Activated CD4-positive, alpha-beta T cell treated with anti-CD3 and anti-CD28 coated beads, Interleukin-2, amount 10 ng/mL, durations not matched to agents 24 days and 14 days (primary cell): Measurements from ENCODE around the gene TRAPPC2L. TPM values are rescaled to one million over a fixed set of nuclear protein-coding genes. Genes with fewer than 3 reads are reported as not detected.

Experiments used
- DNase-seq: peaks from one replicate; pipeline ENCODE4 v3.0.0; 2022
- H3K27ac Mint-ChIP-seq: one replicate; pipeline ENCODE4 v1.8.0; 2022; ENCODE audit warnings: mild to moderate bottlenecking, mixed read lengths
- H3K27me3 Mint-ChIP-seq: one replicate; pipeline ENCODE4 v1.8.0; 2022; ENCODE audit warnings: mixed read lengths
- H3K36me3 Mint-ChIP-seq: one replicate; pipeline ENCODE4 v1.8.0; 2022; ENCODE audit warnings: low read depth, mild to moderate bottlenecking, mixed read lengths
- H3K4me1 Mint-ChIP-seq: one replicate; pipeline ENCODE4 v1.8.0; 2021; ENCODE audit warnings: mixed read lengths
- H3K4me3 Mint-ChIP-seq: one replicate; pipeline ENCODE4 v1.8.0; 2022; ENCODE audit warnings: mild to moderate bottlenecking, moderate library complexity, mixed read lengths
- H3K9me3 Mint-ChIP-seq: one replicate; pipeline ENCODE4 v1.8.0; 2021; ENCODE audit warnings: mixed read lengths
- intact Hi-C: fragments of 100-400 bp; cut with micrococcal nuclease; formaldehyde crosslinking; loops from one replicate; pipeline ENCODE4 v1.15.1; 2023
- total RNA-seq: library from RNA; stranded (reverse); gene quantifications from 2 replicates; pipeline ENCODE4 v1.2.3, GENCODE V29; 2022

The TRAPPC2L gene
- 62.1 and 67.1 TPM in 2 replicates for total RNA-seq

GRCh38 chr16:88856828-88857727, at the start of gene TRAPPC2L, which contains the start of gene GALNS:
Gene TRAPPC2L, plus strand, starts transcription at chr16:88857127. Its CDS starts 24 bp downstream, at chr16:88857151.
Gene GALNS, minus strand, starts transcription at chr16:88856947. Its CDS starts 70 bp downstream, at chr16:88856877.
- DNase-seq, result peak; percentile 100
- Mint-ChIP-seq H3K36me3 (peaks cover 22% of the 10 kb centered on the region), H3K27me3 (no peaks in the 10 kb centered on the region), H3K9me3 (no peaks in the 10 kb centered on the region), H3K4me3 (peak within 1 kb of the TSS; percentile 99), H3K27ac (peak within 1 kb of the TSS; percentile 94), H3K4me1 (peaks cover 19% of the 10 kb centered on the region)
- intact Hi-C loops, result loop anchor here (1.0 kb wide), 4 partner anchors 41 to 359 kb away; no protein-coding TSS in a partner anchor

DNA sequence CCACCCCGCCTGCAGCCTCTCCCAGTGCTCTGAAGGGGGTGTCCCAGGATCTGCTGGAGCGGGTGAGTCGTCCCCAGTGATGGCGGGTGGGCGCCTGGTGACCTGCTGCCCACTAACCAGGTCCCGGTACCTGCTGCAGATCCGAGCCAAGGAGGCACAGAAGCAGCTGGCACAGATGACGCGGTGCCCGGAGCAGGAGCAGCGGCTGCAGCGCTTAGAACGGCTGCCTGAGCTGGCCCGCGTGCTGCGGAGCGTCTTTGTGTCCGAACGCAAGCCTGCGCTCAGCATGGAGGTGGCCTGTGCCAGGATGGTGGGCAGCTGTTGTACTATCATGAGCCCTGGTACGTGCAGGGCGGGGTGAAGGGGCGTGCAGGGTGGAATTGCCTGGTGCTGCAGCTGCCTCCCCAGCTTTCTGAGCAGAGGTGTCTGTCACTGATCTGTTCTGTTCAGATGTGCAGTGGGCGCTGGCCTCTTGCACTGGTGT, 49.7 kb upstream of the TRAPPC2L start:
- intact Hi-C loops, result no loop called here
- H3K27ac Mint-ChIP-seq, result no peak overlapping the region
- H3K36me3 Mint-ChIP-seq, result peaks cover 45% of the 10 kb centered on the region
- H3K4me1 Mint-ChIP-seq, result peaks cover 13% of the 10 kb centered on the region
- peak; percentile 63 for DNase-seq
- H3K9me3 Mint-ChIP-seq, result no peaks in the 10 kb centered on the region
- peak overlapping the region; percentile 48 for H3K4me3 Mint-ChIP-seq
- no peaks in the 10 kb centered on the region for H3K27me3 Mint-ChIP-seq

- Mint-ChIP-seq H3K9me3 (no peaks in the 10 kb centered on the region), H3K27ac (no peak overlapping the region), H3K4me1 (peaks cover 15% of the 10 kb centered on the region), H3K27me3 (no peaks in the 10 kb centered on the region), H3K4me3 (peak overlapping the region; percentile 48), H3K36me3 (peaks cover 45% of the 10 kb centered on the region)
- no peak for DNase-seq
- intact Hi-C loops, result no loop called here
Observed at GRCh38 chr16:88807626-88808453, 49.1 kb upstream of the TRAPPC2L start.

- Mint-ChIP-seq H3K36me3 (peaks cover 44% of the 10 kb centered on the region), H3K27me3 (no peaks in the 10 kb centered on the region)
Observed at GRCh38 chr16:88809068-88809675, 47.8 kb upstream of the TRAPPC2L start.

GRCh38 chr16:88809676-88810165, 47.2 kb upstream of the TRAPPC2L start:
- Mint-ChIP-seq H3K27ac (peak overlapping the region; percentile 95), H3K9me3 (no peaks in the 10 kb centered on the region), H3K4me3 (peak overlapping the region; percentile 89), H3K4me1 (peaks cover 15% of the 10 kb centered on the region), H3K27me3 (no peaks in the 10 kb centered on the region), H3K36me3 (peaks cover 39% of the 10 kb centered on the region)
- intact Hi-C loops, result loop anchor here (5.0 kb wide), 1 partner anchor 408 kb away; the partner anchor contains the start of gene ZNF778
- peak; percentile 63 for DNase-seq

More at GRCh38 chr16:88809068-88809675, 47.8 kb upstream of the TRAPPC2L start:
- H3K4me1 Mint-ChIP-seq, result peaks cover 15% of the 10 kb centered on the region
- peak; percentile 64 for DNase-seq
- peak overlapping the region; percentile 57 for H3K27ac Mint-ChIP-seq
- peak overlapping the region; percentile 89 for H3K4me3 Mint-ChIP-seq
- intact Hi-C loops, result no loop called here
- no peaks in the 10 kb centered on the region for H3K9me3 Mint-ChIP-seq

DNA sequence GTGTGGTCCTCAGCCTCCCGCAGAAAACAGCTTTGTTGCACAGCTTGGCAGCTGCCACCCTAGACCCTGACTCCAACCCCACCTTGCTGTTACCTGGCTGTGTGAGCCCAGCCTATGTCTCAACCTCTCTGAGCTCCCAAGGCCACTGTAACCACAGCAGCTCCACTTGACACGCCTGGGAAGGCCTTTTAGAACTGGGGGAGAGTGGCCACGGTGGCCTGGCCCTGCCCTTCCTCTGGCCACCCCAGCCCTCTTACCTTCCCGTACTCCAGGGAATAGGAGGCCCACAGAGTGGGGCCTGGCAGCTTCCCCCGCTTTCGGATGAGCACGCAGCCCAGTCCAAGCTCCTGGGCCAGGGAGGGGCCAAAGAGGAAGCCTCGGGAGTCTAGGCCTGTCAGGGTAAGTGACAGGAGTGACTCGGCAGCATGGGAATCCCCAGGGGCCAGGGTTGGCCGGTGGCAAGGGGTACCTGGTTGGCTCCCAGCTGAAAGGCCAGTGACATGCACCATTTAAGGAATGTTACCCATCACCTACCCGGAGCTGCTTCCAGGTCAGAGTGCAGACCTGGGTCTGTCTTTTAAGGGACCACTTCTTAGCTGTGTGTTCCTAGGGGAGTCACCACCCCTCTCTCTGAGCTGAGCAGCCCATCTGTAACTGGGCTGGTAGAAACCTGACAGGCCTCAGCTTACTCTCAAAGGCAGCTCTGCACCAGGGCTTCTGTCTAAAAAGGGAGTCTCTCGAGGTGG, 46.6 kb upstream of the TRAPPC2L start:
- Mint-ChIP-seq H3K36me3 (peaks cover 39% of the 10 kb centered on the region), H3K27me3 (no peaks in the 10 kb centered on the region), H3K27ac (peak overlapping the region; percentile 95), H3K4me1 (peaks cover 15% of the 10 kb centered on the region), H3K4me3 (peak overlapping the region; percentile 89), H3K9me3 (no peaks in the 10 kb centered on the region)
- peak; percentile 75 for DNase-seq
- intact Hi-C loops, result loop anchor here (5.0 kb wide), 1 partner anchor 407 kb away; the partner anchor contains the start of gene ZNF778

GRCh38 chr16:88810912-88811768, 45.8 kb upstream of the TRAPPC2L start:
- Mint-ChIP-seq H3K9me3 (no peaks in the 10 kb centered on the region), H3K27me3 (no peaks in the 10 kb centered on the region), H3K4me3 (peak overlapping the region; percentile 89), H3K36me3 (peaks cover 35% of the 10 kb centered on the region), H3K27ac (peak overlapping the region; percentile 95), H3K4me1 (peaks cover 15% of the 10 kb centered on the region)
- intact Hi-C loops, result loop anchor here (5.0 kb wide), 1 partner anchor 406 kb away; the partner anchor contains the start of gene ZNF778
- peak; percentile 93 for DNase-seq

- Mint-ChIP-seq H3K9me3 (no peaks in the 10 kb centered on the region), H3K27ac (peak within 1 kb of the TSS; percentile 95), H3K27me3 (no peaks in the 10 kb centered on the region), H3K4me1 (peaks cover 15% of the 10 kb centered on the region), H3K36me3 (peaks cover 34% of the 10 kb centered on the region), H3K4me3 (peak within 1 kb of the TSS; percentile 89)
- intact Hi-C loops, result loop anchor here (1.0 to 5.0 kb wide), 5 partner anchors 9 to 405 kb away; partner anchors contain the start of genes CDH15, CDT1, TRAPPC2L and ZNF778
- peak; percentile 99 for DNase-seq
Observed at GRCh38 chr16:88811769-88812512, 45.0 kb upstream of the TRAPPC2L start, which contains the start of gene APRT. Gene APRT, minus strand, starts transcription at chr16:88811928. Its CDS starts 29 bp downstream, at chr16:88811899.

DNA sequence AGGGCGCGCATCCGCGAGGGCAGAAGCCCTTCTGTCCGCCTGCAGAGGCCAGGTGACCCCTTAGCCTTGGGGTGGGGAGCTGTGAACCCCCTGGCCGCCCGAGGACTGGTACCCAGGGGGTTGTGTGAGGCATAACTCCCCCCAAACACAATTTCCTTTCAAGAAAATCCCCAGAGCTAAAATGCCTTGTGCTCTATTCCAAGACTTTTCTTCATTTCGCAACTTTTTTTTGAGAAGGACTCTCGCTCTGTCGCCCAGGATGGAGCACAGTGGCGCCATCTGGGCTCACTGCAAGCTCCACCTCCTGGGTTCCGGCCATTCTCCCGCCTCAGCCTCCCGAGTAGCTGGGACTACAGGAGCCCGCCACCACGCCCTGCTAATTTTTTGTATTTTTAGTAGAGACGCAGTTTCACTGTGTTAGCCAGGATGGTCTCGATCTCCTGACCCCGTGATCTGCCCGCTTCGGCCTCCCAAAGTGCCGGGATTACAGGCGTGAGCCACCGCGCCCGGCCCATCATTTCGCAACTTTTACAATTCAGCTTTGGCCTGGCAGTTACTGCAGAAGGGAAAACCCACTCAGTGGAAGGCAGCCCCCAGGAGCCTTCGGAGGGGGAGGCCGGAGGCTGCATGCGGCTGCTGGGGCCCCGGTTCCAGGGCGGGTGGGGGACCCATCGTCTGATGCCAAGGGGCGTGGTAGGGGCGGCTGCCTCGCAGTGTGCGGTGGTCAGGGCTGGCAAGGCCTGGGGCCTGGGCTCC, 44.2 kb upstream of the TRAPPC2L start:
- peak; percentile 78 for DNase-seq
- Mint-ChIP-seq H3K4me1 (peaks cover 15% of the 10 kb centered on the region), H3K27ac (peak overlapping the region; percentile 92), H3K9me3 (no peaks in the 10 kb centered on the region), H3K4me3 (peak overlapping the region; percentile 89), H3K36me3 (peaks cover 27% of the 10 kb centered on the region), H3K27me3 (no peaks in the 10 kb centered on the region)
- intact Hi-C loops, result loop anchor here (1.0 to 5.0 kb wide), 5 partner anchors 9 to 405 kb away; partner anchors contain the start of genes CDH15, CDT1, TRAPPC2L and ZNF778

DNA sequence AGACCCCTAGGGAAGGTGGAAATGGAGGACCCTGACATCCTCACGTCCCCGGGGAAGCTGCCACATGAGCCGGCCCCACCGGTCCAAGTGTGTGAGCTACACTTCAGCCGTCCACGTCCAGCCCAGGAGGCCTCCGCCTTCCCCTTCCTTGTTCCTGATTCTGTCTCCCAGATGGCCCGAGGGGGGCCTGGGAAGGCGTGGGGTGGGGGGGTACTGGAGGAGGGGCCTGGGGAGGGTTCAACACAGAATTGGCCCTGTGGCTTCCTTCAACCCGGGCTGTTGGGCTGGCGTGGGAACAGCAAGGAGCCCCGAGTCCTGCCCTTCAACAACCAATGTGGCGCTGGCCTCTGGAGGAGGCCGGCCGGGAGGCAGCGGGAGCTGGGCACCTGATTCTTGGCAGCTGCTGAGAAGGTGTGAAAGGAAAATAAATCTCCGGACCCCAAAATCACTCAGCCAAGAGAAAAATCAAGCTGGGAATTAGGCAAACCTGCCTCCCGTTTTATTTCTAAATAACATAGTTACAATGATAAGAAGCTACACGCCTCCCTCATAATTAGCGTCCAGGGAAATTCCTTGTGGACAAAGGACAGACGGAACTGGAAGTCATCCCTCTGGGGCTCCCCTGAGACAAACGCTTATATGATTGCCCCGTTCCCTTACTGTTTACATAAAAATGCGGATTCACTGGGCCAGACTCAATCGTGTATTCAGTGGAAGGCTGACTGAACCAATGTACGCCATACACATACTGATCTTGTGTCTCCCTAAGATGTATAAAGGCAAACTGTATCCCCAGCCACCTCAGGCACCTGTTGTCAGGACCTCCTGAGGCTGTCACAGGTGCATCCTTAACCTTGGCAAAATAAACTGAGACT, 43.4 kb upstream of the TRAPPC2L start:
- no peak for DNase-seq
- Mint-ChIP-seq H3K9me3 (no peaks in the 10 kb centered on the region), H3K4me3 (peak overlapping the region; percentile 89), H3K4me1 (peaks cover 15% of the 10 kb centered on the region), H3K36me3 (peaks cover 19% of the 10 kb centered on the region), H3K27ac (no peak overlapping the region), H3K27me3 (no peaks in the 10 kb centered on the region)
- intact Hi-C loops, result loop anchor here (2.0 to 5.0 kb wide), 2 partner anchors 31 to 404 kb away; partner anchors contain the start of gene ZNF778
